ENCODE results near the gene LIN54. TPM values are rescaled to one million over a fixed set of nuclear protein-coding genes. Genes with fewer than 3 reads are reported as not detected.
A peak's percentile ranks its signal among the peaks of the same experiment; 100 is the strongest.

LIN54 gene
- total and polyA plus RNA-seq, 9 of the 15 experiments (the other 6 are each of a cell fraction or from before 2014, with no cell fraction given), result 2.2 to 22.5 (median 15.8) TPM

DNA sequence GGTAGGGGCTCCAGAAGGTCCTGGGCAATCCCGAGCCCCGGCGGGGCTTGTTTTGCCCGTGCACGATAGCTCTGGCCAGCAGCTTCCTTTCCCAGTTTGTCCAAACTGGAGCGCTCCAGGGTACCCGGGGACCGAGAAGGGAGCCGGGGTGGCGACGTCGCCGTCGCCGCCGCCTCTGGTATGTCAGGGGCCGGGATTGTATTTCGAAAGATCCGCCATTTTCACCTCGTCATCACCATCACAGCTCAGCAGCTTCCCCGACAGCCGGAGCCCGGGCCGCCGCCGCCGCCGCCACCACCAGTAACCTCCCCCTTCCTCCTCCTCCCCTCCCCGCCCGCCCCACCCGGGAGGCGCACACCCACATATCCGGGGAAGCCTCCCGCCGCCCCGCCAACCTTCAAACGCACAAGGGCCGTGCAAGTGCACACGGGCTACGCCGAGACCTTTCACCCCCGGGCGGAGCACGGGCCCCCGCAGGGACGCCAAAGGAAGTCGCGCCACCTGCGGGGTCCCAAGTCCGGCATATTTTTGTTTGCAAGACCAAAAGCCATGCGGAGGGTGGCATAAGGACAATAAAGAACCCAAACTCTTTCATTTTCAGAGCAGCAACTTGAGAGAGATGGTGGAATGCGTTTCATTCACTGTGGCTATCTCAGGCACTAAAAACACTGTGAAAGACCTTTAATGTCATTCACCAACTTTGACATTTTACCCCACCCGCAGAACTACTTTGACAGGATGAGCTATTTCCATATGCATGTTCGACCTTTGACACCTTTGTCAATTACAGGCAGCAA, at the start of gene LIN54 (continued):
- TF ChIP-seq MBD2 (IDR thresholded peaks at IDR 0.05; ENCODE audit: borderline replicate concordance, low read depth) (no peak), ZC3H4 (CRISPR knock-in tag; IDR thresholded peaks at IDR 0.05; ENCODE audit: borderline replicate concordance) (no peak), ASH1L (IDR thresholded peaks at IDR 0.05; ENCODE audit: borderline replicate concordance, low read depth, partially characterized antibody) (no peak), SUPT5H (IDR thresholded peaks at IDR 0.05) (0 out of 2 replicates have a peak, but pooled peaks have one; percentile 42), ZNF408 (CRISPR knock-in tag; IDR thresholded peaks at IDR 0.05; ENCODE audit: low read depth) (no peak), ATF1 (CRISPR knock-in tag; IDR thresholded peaks at IDR 0.05) (no peak), ATF1 (tag; IDR thresholded peaks at IDR 0.05) (peak; percentile 71), L3MBTL2 (IDR thresholded peaks at IDR 0.05) (0 out of 2 replicates have a peak, but pooled peaks have one; percentile 22), TEAD2 (tag; IDR thresholded peaks at IDR 0.05) (no peak), SREBF1 (IDR thresholded peaks at IDR 0.05; ENCODE audit: borderline replicate concordance, low read depth, low read length) (no peak), ZFX (CRISPR knock-in tag; IDR thresholded peaks at IDR 0.05) (0 out of 2 replicates have a peak, but pooled peaks have one; percentile 9), CAMTA2 (CRISPR knock-in tag; conservative IDR thresholded peaks at IDR 0.05) (no peak), CTBP1 (IDR thresholded peaks at IDR 0.05; ENCODE audit: borderline replicate concordance) (no peak)
- TF ChIP-seq, protein P1, sequence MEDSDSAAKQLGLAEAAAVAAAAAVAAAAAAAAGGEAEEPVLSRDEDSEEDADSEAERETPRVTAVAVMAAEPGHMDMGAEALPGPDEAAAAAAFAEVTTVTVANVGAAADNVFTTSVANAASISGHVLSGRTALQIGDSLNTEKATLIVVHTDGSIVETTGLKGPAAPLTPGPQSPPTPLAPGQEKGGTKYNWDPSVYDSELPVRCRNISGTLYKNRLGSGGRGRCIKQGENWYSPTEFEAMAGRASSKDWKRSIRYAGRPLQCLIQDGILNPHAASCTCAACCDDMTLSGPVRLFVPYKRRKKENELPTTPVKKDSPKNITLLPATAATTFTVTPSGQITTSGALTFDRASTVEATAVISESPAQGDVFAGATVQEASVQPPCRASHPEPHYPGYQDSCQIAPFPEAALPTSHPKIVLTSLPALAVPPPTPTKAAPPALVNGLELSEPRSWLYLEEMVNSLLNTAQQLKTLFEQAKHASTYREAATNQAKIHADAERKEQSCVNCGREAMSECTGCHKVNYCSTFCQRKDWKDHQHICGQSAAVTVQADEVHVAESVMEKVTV (CRISPR knock-in tag; IDR thresholded peaks at IDR 0.05), result no peak
- TF ChIP-seq, protein P2, sequence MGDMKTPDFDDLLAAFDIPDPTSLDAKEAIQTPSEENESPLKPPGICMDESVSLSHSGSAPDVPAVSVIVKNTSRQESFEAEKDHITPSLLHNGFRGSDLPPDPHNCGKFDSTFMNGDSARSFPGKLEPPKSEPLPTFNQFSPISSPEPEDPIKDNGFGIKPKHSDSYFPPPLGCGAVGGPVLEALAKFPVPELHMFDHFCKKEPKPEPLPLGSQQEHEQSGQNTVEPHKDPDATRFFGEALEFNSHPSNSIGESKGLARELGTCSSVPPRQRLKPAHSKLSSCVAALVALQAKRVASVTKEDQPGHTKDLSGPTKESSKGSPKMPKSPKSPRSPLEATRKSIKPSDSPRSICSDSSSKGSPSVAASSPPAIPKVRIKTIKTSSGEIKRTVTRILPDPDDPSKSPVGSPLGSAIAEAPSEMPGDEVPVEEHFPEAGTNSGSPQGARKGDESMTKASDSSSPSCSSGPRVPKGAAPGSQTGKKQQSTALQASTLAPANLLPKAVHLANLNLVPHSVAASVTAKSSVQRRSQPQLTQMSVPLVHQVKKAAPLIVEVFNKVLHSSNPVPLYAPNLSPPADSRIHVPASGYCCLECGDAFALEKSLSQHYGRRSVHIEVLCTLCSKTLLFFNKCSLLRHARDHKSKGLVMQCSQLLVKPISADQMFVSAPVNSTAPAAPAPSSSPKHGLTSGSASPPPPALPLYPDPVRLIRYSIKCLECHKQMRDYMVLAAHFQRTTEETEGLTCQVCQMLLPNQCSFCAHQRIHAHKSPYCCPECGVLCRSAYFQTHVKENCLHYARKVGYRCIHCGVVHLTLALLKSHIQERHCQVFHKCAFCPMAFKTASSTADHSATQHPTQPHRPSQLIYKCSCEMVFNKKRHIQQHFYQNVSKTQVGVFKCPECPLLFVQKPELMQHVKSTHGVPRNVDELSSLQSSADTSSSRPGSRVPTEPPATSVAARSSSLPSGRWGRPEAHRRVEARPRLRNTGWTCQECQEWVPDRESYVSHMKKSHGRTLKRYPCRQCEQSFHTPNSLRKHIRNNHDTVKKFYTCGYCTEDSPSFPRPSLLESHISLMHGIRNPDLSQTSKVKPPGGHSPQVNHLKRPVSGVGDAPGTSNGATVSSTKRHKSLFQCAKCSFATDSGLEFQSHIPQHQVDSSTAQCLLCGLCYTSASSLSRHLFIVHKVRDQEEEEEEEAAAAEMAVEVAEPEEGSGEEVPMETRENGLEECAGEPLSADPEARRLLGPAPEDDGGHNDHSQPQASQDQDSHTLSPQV (IDR thresholded peaks at IDR 0.05), result no peak
- TF ChIP-seq, protein P3, sequence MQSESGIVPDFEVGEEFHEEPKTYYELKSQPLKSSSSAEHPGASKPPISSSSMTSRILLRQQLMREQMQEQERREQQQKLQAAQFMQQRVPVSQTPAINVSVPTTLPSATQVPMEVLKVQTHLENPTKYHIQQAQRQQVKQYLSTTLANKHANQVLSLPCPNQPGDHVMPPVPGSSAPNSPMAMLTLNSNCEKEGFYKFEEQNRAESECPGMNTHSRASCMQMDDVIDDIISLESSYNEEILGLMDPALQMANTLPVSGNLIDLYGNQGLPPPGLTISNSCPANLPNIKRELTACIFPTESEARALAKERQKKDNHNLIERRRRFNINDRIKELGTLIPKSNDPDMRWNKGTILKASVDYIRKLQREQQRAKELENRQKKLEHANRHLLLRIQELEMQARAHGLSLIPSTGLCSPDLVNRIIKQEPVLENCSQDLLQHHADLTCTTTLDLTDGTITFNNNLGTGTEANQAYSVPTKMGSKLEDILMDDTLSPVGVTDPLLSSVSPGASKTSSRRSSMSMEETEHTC (IDR thresholded peaks at IDR 0.05), result no peak
- TF ChIP-seq, protein P4, sequence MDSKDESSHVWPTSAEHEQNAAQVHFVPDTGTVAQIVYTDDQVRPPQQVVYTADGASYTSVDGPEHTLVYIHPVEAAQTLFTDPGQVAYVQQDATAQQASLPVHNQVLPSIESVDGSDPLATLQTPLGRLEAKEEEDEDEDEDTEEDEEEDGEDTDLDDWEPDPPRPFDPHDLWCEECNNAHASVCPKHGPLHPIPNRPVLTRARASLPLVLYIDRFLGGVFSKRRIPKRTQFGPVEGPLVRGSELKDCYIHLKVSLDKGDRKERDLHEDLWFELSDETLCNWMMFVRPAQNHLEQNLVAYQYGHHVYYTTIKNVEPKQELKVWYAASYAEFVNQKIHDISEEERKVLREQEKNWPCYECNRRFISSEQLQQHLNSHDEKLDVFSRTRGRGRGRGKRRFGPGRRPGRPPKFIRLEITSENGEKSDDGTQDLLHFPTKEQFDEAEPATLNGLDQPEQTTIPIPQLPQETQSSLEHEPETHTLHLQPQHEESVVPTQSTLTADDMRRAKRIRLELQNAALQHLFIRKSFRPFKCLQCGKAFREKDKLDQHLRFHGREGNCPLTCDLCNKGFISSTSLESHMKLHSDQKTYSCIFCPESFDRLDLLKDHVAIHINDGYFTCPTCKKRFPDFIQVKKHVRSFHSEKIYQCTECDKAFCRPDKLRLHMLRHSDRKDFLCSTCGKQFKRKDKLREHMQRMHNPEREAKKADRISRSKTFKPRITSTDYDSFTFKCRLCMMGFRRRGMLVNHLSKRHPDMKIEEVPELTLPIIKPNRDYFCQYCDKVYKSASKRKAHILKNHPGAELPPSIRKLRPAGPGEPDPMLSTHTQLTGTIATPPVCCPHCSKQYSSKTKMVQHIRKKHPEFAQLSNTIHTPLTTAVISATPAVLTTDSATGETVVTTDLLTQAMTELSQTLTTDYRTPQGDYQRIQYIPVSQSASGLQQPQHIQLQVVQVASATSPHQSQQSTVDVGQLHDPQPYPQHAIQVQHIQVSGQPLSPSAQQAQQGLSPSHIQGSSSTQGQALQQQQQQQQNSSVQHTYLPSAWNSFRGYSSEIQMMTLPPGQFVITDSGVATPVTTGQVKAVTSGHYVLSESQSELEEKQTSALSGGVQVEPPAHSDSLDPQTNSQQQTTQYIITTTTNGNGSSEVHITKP (IDR thresholded peaks at IDR 0.05; ENCODE audit: partially characterized antibody), result peak; percentile 16
